ENCODE data around the gene ASCC2. TPM values are rescaled to one million over a fixed set of nuclear protein-coding genes. Genes with fewer than 3 reads are reported as not detected.

Gene ASCC2
- total and polyA plus RNA-seq, 2 experiments from 2014 or later: 30.5 to 31.3 TPM

- TF ChIP-seq ZNF462 (CRISPR knock-in tag; IDR thresholded peaks at IDR 0.05): no peak
- TF ChIP-seq ETS1 (IDR thresholded peaks at IDR 0.05): no peak
- no peak for TF ChIP-seq CREB1 (CRISPR knock-in tag; IDR thresholded peaks at IDR 0.05; ENCODE audit: low read depth)
These were observed 31.9 kb downstream of the ASCC2 start (continued) for GRCh38 chr22:29806196-29806595.

GRCh38 chr22:29804985-29805384 is 33.1 kb downstream of the ASCC2 start:
- Histone ChIP-seq H4K20me1 (replicated peaks; ENCODE audit: insufficient read depth) (no peaks in the 10 kb centered on the region), H3K4me2 (no peak overlapping the region), H3K4me3 (no peak overlapping the region), H3K79me2 (replicated peaks; ENCODE audit: insufficient read depth) (no peaks in the 10 kb centered on the region), H3K4me1 (ENCODE audit: insufficient read depth) (no peaks in the 10 kb centered on the region; the same call in 1 of the 2 replicates), H3K36me3 (ENCODE audit: insufficient read depth) (peaks cover 4% of the 10 kb centered on the region; the same call in 1 of the 2 replicates), H3F3A (replicated peaks; ENCODE audit: low read depth) (no peaks in the 10 kb centered on the region), H3K27me3 (ENCODE audit: insufficient read depth) (no peaks in the 10 kb centered on the region), H3K9me2 (ENCODE audit: insufficient read depth) (no peaks in the 10 kb centered on the region), H3K27ac (ENCODE audit: low read depth) (no peak overlapping the region), H2AFZ (no peak overlapping the region)
- no peak overlapping the region for H3K27ac Mint-ChIP-seq
- no peak for DNase-seq (ENCODE audit: low spot score)
- H3K4me1 Mint-ChIP-seq: peaks cover 5% of the 10 kb centered on the region; the same call in 2 of the 3 replicates
- no peak for ATAC-seq
- H3K27me3 Mint-ChIP-seq (ENCODE audit: insufficient read depth, low read depth, poor library complexity): peaks cover 4% of the 10 kb centered on the region
- H3K9me3 Mint-ChIP-seq: no peaks in the 10 kb centered on the region
- H3K4me3 Mint-ChIP-seq: no peak overlapping the region
- peaks cover 33% of the 10 kb centered on the region for H3K36me3 Mint-ChIP-seq (ENCODE audit: low read depth)
- no peak for TF ChIP-seq EZH2phosphoT487 (IDR thresholded peaks at IDR 0.05; ENCODE audit: unreplicated experiment)
- no peak for TF ChIP-seq JUNB (IDR thresholded peaks at IDR 0.05; ENCODE audit: unreplicated experiment)
- TF ChIP-seq NANOG (IDR thresholded peaks at IDR 0.05; ENCODE audit: borderline replicate concordance): no peak
- no peak for TF ChIP-seq POLR2AphosphoS5 (IDR thresholded peaks at IDR 0.05; ENCODE audit: low read depth)
- no peak for TF ChIP-seq ZNF462 (CRISPR knock-in tag; IDR thresholded peaks at IDR 0.05)
- TF ChIP-seq CREB1 (CRISPR knock-in tag; IDR thresholded peaks at IDR 0.05; ENCODE audit: low read depth): no peak
